ENCODE results near the gene C1QTNF2. TPM values are rescaled to one million over a fixed set of nuclear protein-coding genes. Genes with fewer than 3 reads are reported as not detected.

The C1QTNF2 gene
- total RNA-seq, 2 donors from 2014 or later, result not detected

GRCh38 chr5:160366230-160366629, 4.2 kb downstream of the C1QTNF2 start:
- H3K27me3 Mint-ChIP-seq (ENCODE audit: insufficient read depth), result peaks cover 32% of the 10 kb centered on the region

GRCh38 chr5:160363660-160364395, 6.6 kb downstream of the C1QTNF2 start:
- no peaks in the 10 kb centered on the region for H3K4me1 ChIP-seq (ENCODE audit: control insufficient read depth, insufficient read depth, low read length)
- no peak overlapping the region for H3K4me3 ChIP-seq (ENCODE audit: low read length)
- no peak overlapping the region for H3K4me3 Mint-ChIP-seq
- no peaks in the 10 kb centered on the region for H3K36me3 ChIP-seq (ENCODE audit: control insufficient read depth, insufficient read depth, low read length)
- no peaks in the 10 kb centered on the region for H3K36me3 Mint-ChIP-seq (ENCODE audit: low read depth)
- H3K9me3 Mint-ChIP-seq, result no peaks in the 10 kb centered on the region
- H3K9me3 ChIP-seq (ENCODE audit: control insufficient read depth, low read length), result no peaks in the 10 kb centered on the region
- H3K27me3 ChIP-seq (ENCODE audit: control insufficient read depth, insufficient read depth, low read length, poor library complexity, severe bottlenecking), result peaks cover 2% of the 10 kb centered on the region
- WGBS, 2 experiments (ENCODE audit: insufficient coverage in 1 of 2, insufficient read length in 1 of 2), result 77 to 84% methylated on average over 9 to 13 of the region's 13 CpGs
- DNase-seq, result no peak
- H3K27me3 Mint-ChIP-seq (ENCODE audit: insufficient read depth), result peaks cover 8% of the 10 kb centered on the region
- peak overlapping the region; percentile 84 for H3K27ac ChIP-seq (ENCODE audit: low read depth, low read length)
- H3K9ac ChIP-seq (ENCODE audit: extremely low read depth, low read length, poor library complexity, severe bottlenecking), result no peak overlapping the region
- peaks cover 11% of the 10 kb centered on the region for H3K4me1 Mint-ChIP-seq
- no peak for TF ChIP-seq CTCF (conservative IDR thresholded peaks at IDR 0.05)
- no peak overlapping the region for H3K27ac Mint-ChIP-seq

More at GRCh38 chr5:160366230-160366629, 4.2 kb downstream of the C1QTNF2 start:
- 92 to 99% methylated on average over 2 of the region's 2 CpGs for WGBS, 2 experiments (ENCODE audit: insufficient coverage in 1 of 2, insufficient read length in 1 of 2)
- no peak overlapping the region for H3K4me3 Mint-ChIP-seq
- TF ChIP-seq CTCF (conservative IDR thresholded peaks at IDR 0.05), result no peak
- H3K4me1 ChIP-seq (ENCODE audit: control insufficient read depth, insufficient read depth, low read length), result no peaks in the 10 kb centered on the region
- H3K36me3 Mint-ChIP-seq (ENCODE audit: low read depth), result no peaks in the 10 kb centered on the region
- H3K4me3 ChIP-seq (ENCODE audit: low read length), result no peak overlapping the region
- H3K9me3 Mint-ChIP-seq, result no peaks in the 10 kb centered on the region
- DNase-seq, result no peak
- no peak overlapping the region for H3K9ac ChIP-seq (ENCODE audit: extremely low read depth, low read length, poor library complexity, severe bottlenecking)
- no peaks in the 10 kb centered on the region for H3K9me3 ChIP-seq (ENCODE audit: control insufficient read depth, low read length)
- H3K27me3 ChIP-seq (ENCODE audit: control insufficient read depth, insufficient read depth, low read length, poor library complexity, severe bottlenecking), result peaks cover 26% of the 10 kb centered on the region
- H3K27ac Mint-ChIP-seq, result no peak overlapping the region
- H3K36me3 ChIP-seq (ENCODE audit: control insufficient read depth, insufficient read depth, low read length), result no peaks in the 10 kb centered on the region
- H3K27ac ChIP-seq (ENCODE audit: low read depth, low read length), result no peak overlapping the region
- H3K4me1 Mint-ChIP-seq, result peaks cover 4% of the 10 kb centered on the region

- WGBS, 2 experiments (ENCODE audit: insufficient coverage in 1 of 2, insufficient read length in 1 of 2), result 93 to 95% methylated on average over 3 of the region's 3 CpGs
- Histone ChIP-seq H3K27ac (ENCODE audit: low read depth, low read length) (peak overlapping the region; percentile 84), H3K4me3 (ENCODE audit: low read length) (no peak overlapping the region), H3K36me3 (ENCODE audit: control insufficient read depth, insufficient read depth, low read length) (no peaks in the 10 kb centered on the region), H3K9ac (ENCODE audit: extremely low read depth, low read length, poor library complexity, severe bottlenecking) (no peak overlapping the region), H3K27me3 (ENCODE audit: control insufficient read depth, insufficient read depth, low read length, poor library complexity, severe bottlenecking) (no peaks in the 10 kb centered on the region), H3K4me1 (ENCODE audit: control insufficient read depth, insufficient read depth, low read length) (no peaks in the 10 kb centered on the region), H3K9me3 (ENCODE audit: control insufficient read depth, low read length) (no peaks in the 10 kb centered on the region)
- H3K27me3 Mint-ChIP-seq (ENCODE audit: insufficient read depth), result peaks cover 4% of the 10 kb centered on the region
- no peaks in the 10 kb centered on the region for H3K36me3 Mint-ChIP-seq (ENCODE audit: low read depth)
- no peak overlapping the region for H3K27ac Mint-ChIP-seq
- H3K9me3 Mint-ChIP-seq, result no peaks in the 10 kb centered on the region
- TF ChIP-seq CTCF (conservative IDR thresholded peaks at IDR 0.05), result no peak
- no peak for DNase-seq
- peaks cover 11% of the 10 kb centered on the region for H3K4me1 Mint-ChIP-seq
- no peak overlapping the region for H3K4me3 Mint-ChIP-seq
Observed at GRCh38 chr5:160363211-160363610, 7.2 kb downstream of the C1QTNF2 start.

All from endodermal cell (in vitro differentiated cells).